Measurements from ENCODE around the gene MECP2. TPM values are rescaled to one million over a fixed set of nuclear protein-coding genes. Genes with fewer than 3 reads are reported as not detected.

The MECP2 gene
- total and polyA plus RNA-seq, 2 of the 13 experiments (the other 11 are each of a cell fraction or from before 2014, with no cell fraction given): 7.9 to 18.1 TPM

DNA sequence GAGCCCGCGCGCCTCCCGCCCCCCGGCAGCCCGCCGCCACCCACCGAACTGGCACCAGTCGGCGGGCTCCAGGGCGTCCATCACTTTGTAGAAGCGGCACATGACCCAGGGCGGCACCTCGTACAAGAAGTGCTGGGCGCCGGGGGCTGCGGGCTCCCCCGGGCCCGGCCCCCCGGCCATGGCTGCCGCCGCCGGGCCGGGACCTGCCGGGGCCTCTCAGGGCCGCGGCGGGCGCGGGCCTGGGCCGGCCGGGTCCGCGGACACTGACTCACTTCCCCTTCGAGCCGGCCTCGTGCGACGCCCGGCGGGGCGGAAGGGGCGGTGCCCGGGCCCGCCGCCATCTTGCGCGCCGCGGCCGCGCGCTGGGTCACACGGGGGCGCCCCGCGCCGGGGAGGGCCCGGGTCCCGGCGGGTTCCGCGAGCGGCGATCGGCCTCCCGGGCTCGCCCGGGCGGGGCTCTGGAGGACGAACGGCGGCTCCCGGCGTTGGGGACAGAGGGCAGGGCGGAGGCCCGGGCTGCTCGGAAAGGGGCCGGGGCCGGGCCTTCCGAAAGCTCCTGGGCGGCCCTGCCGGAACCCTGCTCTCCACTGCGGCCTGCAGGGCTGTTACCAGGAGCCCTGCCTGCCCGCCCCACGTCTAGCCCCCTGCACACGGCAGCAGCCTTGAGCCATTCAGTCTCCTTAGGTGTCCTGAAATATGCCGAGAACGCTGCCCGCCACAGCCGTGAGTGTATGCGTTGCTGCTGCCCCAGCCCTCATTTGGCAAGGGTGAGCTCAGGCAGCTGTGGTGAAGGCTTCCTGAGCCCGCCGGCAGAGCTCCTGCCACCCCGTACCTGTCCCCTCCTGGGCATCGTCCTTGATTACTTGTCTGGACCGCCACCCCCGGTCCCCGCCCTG lies 77.6 kb downstream of the MECP2 start, which contains the start of gene IRAK1 (continued):
- TF ChIP-seq, protein P1, sequence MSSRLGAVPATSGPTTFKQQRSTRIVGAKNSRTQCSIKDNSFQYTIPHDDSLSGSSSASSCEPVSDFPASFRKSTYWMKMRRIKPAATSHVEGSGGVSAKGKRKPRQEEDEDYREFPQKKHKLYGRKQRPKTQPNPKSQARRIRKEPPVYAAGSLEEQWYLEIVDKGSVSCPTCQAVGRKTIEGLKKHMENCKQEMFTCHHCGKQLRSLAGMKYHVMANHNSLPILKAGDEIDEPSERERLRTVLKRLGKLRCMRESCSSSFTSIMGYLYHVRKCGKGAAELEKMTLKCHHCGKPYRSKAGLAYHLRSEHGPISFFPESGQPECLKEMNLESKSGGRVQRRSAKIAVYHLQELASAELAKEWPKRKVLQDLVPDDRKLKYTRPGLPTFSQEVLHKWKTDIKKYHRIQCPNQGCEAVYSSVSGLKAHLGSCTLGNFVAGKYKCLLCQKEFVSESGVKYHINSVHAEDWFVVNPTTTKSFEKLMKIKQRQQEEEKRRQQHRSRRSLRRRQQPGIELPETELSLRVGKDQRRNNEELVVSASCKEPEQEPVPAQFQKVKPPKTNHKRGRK (CRISPR knock-in tag; IDR thresholded peaks at IDR 0.05): no peak
- TF ChIP-seq MEIS1 (CRISPR knock-in tag; IDR thresholded peaks at IDR 0.05; ENCODE audit: borderline replicate concordance) (no peak), KLF16 (CRISPR knock-in tag; IDR thresholded peaks at IDR 0.05) (no peak), ZSCAN25 (CRISPR knock-in tag; IDR thresholded peaks at IDR 0.05) (no peak), TOE1 (CRISPR knock-in tag; IDR thresholded peaks at IDR 0.05) (no peak), CHCHD3 (CRISPR knock-in tag; IDR thresholded peaks at IDR 0.05) (no peak), HOXA9 (CRISPR knock-in tag; IDR thresholded peaks at IDR 0.05; ENCODE audit: borderline replicate concordance) (no peak), GABPA (IDR thresholded peaks at IDR 0.05; ENCODE audit: low read depth, low read length) (no peak), GABPA (CRISPR knock-in tag; IDR thresholded peaks at IDR 0.05; ENCODE audit: low read depth) (no peak)
- TF ChIP-seq, protein P2, sequence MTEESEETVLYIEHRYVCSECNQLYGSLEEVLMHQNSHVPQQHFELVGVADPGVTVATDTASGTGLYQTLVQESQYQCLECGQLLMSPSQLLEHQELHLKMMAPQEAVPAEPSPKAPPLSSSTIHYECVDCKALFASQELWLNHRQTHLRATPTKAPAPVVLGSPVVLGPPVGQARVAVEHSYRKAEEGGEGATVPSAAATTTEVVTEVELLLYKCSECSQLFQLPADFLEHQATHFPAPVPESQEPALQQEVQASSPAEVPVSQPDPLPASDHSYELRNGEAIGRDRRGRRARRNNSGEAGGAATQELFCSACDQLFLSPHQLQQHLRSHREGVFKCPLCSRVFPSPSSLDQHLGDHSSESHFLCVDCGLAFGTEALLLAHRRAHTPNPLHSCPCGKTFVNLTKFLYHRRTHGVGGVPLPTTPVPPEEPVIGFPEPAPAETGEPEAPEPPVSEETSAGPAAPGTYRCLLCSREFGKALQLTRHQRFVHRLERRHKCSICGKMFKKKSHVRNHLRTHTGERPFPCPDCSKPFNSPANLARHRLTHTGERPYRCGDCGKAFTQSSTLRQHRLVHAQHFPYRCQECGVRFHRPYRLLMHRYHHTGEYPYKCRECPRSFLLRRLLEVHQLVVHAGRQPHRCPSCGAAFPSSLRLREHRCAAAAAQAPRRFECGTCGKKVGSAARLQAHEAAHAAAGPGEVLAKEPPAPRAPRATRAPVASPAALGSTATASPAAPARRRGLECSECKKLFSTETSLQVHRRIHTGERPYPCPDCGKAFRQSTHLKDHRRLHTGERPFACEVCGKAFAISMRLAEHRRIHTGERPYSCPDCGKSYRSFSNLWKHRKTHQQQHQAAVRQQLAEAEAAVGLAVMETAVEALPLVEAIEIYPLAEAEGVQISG (CRISPR knock-in tag; IDR thresholded peaks at IDR 0.05): no peak; the same call in 1 of the 2 replicates
- TF ChIP-seq, protein P3, sequence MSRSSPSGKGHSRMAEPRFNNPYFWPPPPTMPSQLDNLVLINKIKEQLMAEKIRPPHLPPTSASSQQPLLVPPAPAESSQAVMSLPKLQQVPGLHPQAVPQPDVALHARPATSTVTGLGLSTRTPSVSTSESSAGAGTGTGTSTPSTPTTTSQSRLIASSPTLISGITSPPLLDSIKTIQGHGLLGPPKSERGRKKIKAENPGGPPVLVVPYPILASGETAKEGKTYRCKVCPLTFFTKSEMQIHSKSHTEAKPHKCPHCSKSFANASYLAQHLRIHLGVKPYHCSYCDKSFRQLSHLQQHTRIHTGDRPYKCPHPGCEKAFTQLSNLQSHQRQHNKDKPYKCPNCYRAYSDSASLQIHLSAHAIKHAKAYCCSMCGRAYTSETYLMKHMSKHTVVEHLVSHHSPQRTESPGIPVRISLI (CRISPR knock-in tag; IDR thresholded peaks at IDR 0.05; ENCODE audit: borderline replicate concordance): no peak
- TF ChIP-seq, protein P4, sequence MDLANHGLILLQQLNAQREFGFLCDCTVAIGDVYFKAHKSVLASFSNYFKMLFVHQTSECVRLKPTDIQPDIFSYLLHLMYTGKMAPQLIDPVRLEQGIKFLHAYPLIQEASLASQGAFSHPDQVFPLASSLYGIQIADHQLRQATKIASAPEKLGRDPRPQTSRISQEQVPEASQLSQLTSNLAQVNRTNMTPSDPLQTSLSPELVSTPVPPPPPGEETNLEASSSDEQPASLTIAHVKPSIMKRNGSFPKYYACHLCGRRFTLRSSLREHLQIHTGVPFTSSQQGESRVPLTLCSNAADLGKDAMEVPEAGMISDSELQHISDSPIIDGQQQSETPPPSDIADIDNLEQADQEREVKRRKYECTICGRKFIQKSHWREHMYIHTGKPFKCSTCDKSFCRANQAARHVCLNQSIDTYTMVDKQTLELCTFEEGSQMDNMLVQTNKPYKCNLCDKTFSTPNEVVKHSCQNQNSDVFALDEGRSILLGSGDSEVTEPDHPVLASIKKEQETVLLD (CRISPR knock-in tag; IDR thresholded peaks at IDR 0.05; ENCODE audit: low read depth): peak; percentile 47
- TF ChIP-seq, protein P5, sequence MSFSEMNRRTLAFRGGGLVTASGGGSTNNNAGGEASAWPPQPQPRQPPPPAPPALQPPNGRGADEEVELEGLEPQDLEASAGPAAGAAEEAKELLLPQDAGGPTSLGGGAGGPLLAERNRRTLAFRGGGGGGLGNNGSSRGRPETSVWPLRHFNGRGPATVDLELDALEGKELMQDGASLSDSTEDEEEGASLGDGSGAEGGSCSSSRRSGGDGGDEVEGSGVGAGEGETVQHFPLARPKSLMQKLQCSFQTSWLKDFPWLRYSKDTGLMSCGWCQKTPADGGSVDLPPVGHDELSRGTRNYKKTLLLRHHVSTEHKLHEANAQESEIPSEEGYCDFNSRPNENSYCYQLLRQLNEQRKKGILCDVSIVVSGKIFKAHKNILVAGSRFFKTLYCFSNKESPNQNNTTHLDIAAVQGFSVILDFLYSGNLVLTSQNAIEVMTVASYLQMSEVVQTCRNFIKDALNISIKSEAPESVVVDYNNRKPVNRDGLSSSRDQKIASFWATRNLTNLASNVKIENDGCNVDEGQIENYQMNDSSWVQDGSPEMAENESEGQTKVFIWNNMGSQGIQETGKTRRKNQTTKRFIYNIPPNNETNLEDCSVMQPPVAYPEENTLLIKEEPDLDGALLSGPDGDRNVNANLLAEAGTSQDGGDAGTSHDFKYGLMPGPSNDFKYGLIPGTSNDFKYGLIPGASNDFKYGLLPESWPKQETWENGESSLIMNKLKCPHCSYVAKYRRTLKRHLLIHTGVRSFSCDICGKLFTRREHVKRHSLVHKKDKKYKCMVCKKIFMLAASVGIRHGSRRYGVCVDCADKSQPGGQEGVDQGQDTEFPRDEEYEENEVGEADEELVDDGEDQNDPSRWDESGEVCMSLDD (CRISPR knock-in tag; IDR thresholded peaks at IDR 0.05; ENCODE audit: borderline replicate concordance): no peak
- TF ChIP-seq, protein P6, sequence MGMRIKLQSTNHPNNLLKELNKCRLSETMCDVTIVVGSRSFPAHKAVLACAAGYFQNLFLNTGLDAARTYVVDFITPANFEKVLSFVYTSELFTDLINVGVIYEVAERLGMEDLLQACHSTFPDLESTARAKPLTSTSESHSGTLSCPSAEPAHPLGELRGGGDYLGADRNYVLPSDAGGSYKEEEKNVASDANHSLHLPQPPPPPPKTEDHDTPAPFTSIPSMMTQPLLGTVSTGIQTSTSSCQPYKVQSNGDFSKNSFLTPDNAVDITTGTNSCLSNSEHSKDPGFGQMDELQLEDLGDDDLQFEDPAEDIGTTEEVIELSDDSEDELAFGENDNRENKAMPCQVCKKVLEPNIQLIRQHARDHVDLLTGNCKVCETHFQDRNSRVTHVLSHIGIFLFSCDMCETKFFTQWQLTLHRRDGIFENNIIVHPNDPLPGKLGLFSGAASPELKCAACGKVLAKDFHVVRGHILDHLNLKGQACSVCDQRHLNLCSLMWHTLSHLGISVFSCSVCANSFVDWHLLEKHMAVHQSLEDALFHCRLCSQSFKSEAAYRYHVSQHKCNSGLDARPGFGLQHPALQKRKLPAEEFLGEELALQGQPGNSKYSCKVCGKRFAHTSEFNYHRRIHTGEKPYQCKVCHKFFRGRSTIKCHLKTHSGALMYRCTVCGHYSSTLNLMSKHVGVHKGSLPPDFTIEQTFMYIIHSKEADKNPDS (CRISPR knock-in tag; IDR thresholded peaks at IDR 0.05): no peak
